ENCODE measurements around the gene KLLN.
"Not testable (repeated sequence)": the region's sequence is repeated elsewhere in the genome, so short reads cannot be mapped to it uniquely, and the experiment has no call there.

Gene KLLN

GRCh38 chr10:87863053-87863943 lies at the start of gene KLLN, which contains the start of gene PTEN:
Gene KLLN, minus strand, starts transcription at chr10:87863533. Its CDS starts 1,046 bp downstream, at chr10:87862487.
Gene PTEN, plus strand, starts transcription at chr10:87863625. Its CDS starts 845 bp downstream, at chr10:87864470.
- peak; percentile 47 for DNase-seq

GRCh38 chr10:87903396-87903795 lies 40.1 kb upstream of the KLLN start:
- DNase-seq, result not testable (repeated sequence)

- DNase-seq, result not testable (repeated sequence)
These were observed 34.6 kb upstream of the KLLN start for GRCh38 chr10:87897957-87898356.

- DNase-seq, result no peak
These were observed 32.9 kb upstream of the KLLN start for GRCh38 chr10:87896216-87896615.

GRCh38 chr10:87895430-87895829 lies 32.1 kb upstream of the KLLN start:
- DNase-seq, result no peak

GRCh38 chr10:87887548-87888289 lies 24.4 kb upstream of the KLLN start:
- DNase-seq, result no peak

GRCh38 chr10:87887146-87887545 lies 23.8 kb upstream of the KLLN start:
- DNase-seq, result no peak

GRCh38 chr10:87886635-87887034 lies 23.3 kb upstream of the KLLN start:
- no peak for DNase-seq

GRCh38 chr10:87882555-87883294 lies 19.4 kb upstream of the KLLN start:
- DNase-seq, result no peak

GRCh38 chr10:87881373-87882059 lies 18.2 kb upstream of the KLLN start:
- not testable (repeated sequence) for DNase-seq

GRCh38 chr10:87880336-87880735 lies 17.0 kb upstream of the KLLN start:
- DNase-seq, result no peak

- DNase-seq, result no peak
These were observed 15.5 kb upstream of the KLLN start for GRCh38 chr10:87878664-87879459.

- DNase-seq, result no peak
These were observed 12.7 kb upstream of the KLLN start for GRCh38 chr10:87875929-87876571.

GRCh38 chr10:87873656-87874055 lies 10.3 kb upstream of the KLLN start:
- no peak for DNase-seq

GRCh38 chr10:87872828-87873227 lies 9.5 kb upstream of the KLLN start:
- no peak for DNase-seq

- no peak for DNase-seq
These were observed 6.6 kb upstream of the KLLN start for GRCh38 chr10:87869773-87870551.

- DNase-seq, result not testable (repeated sequence)
These were observed 5.8 kb upstream of the KLLN start for GRCh38 chr10:87869139-87869538.

GRCh38 chr10:87868277-87868676 lies 4.9 kb upstream of the KLLN start:
- DNase-seq, result no peak

GRCh38 chr10:87867453-87867852 lies 4.1 kb upstream of the KLLN start:
- no peak for DNase-seq

- no peak for DNase-seq
These were observed 3.2 kb upstream of the KLLN start for GRCh38 chr10:87866412-87866974.
